HG02885 (cell line): Measurements from ENCODE around the gene CTXN1.

Experiments
- ATAC-seq: cut with Tn5 transposase; IDR thresholded peaks from one replicate; pipeline ENCODE4 v1.9.1; 2021; ENCODE audit warnings: mild to moderate bottlenecking; ENCODE audit not compliant: unreplicated experiment, poor library complexity

Gene CTXN1

GRCh38 chr19:7883105-7883504, 42.8 kb downstream of the CTXN1 start:
- no peak for ATAC-seq

DNA sequence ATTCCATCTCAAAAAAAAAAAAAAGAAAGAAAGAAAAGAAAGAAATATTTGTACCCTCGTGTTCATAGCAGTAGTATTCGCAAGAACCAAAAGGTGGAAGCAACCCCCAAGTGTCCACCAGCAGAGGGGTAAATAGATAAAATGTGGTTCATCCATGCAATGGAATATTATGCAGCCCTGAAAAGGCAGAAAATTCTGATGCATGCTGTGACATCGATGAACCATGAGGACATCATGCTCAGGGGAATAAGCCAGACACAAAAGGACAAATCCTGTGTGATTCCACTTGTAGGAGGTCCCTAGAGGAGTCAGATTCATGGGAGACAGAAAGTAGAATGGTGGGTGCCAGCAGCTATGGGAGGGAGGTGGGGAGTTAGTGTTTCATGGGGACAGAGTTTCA, 44.0 kb downstream of the CTXN1 start:
- no peak for ATAC-seq

- ATAC-seq: no peak
Observed at GRCh38 chr19:7879836-7880235, 46.1 kb downstream of the CTXN1 start.

GRCh38 chr19:7879111-7879807, 46.7 kb downstream of the CTXN1 start:
- ATAC-seq: no peak

DNA sequence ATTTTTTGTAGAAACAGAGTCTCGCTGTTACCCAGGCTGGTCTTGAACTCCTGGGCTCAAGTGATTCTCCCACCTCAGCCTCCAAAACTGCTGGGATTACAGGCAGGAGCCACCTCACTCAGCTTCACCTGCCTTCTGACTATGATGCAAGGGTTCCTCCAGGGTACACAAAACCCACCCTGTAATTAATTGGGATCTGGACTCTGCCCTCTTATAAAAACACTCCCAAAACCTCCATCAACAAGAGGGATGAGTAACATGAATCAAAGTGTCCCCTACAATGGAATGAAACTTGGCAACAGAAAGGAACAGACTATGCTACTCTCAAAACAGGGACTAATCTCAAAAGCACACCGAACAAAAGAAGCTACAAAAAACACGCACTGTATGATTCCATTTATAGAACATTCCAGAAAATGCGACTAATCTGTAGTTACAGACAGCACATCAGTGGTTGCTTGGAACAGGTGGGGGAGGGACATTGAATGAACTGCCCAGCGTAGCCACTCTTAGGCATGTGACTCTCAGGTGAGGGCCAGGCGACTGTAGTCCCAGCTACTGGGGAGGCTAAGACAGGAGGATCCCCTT, 48.6 kb downstream of the CTXN1 start:
- no peak for ATAC-seq

DNA sequence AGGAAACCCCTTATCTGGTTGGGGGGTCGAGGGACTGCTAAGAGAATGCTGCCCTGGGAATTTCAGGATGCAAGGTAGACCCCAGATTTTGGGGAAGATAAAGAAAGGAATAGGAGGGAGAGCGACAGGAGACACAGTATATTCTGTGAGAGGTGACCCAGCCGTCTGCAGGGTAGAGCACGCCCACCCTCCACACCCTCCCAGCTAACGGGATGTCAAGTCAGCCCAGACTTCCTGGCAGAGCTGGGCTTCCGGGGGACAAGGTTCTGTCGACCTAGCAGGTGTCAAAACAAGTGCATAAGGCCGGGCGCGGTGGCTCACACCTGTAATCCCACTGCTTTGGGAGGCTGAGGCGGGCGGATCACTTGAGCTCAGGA, 51.0 kb downstream of the CTXN1 start:
- ATAC-seq: no peak
